Small intestine (tissue), 7 donors: ENCODE data around the gene SSX2IP. TPM values are rescaled to one million over a fixed set of nuclear protein-coding genes. Genes with fewer than 3 reads are reported as not detected.

ENCODE experiments used
- DNase-seq, 2 donors: peaks; one replicate each; pipeline versions ENCODE4 v3.0.0 to v3.0.0-alpha.2; 2013
- FAIRE-seq: peaks from 2 replicates; lab custom pipeline; 2012; peaks lifted over from hg19 to GRCh38; lab: Jason Lieb, UNC
- H3K27ac ChIP-seq, 3 donors: one replicate each; pipeline ENCODE4 v1.5.1; 2013; ENCODE audit warnings: low read length in 2 of 3, mild to moderate bottlenecking in 2 of 3, control low read depth in 1 of 3, inconsistent platforms in 1 of 3, low read depth in 1 of 3, moderate library complexity in 1 of 3
- H3K27me3 ChIP-seq, 3 donors: one replicate each; pipeline ENCODE4 v1.6.1; 2013; ENCODE audit warnings: low read length in 3 of 3, inconsistent platforms in 1 of 3; ENCODE audit not compliant: control insufficient read depth in 3 of 3, insufficient read depth in 3 of 3
- H3K36me3 ChIP-seq, 3 donors: one replicate each; pipeline ENCODE4 v1.6.1; 2013; ENCODE audit warnings: low read length in 3 of 3, inconsistent platforms in 1 of 3, low read depth in 1 of 3, mild to moderate bottlenecking in 1 of 3, moderate library complexity in 1 of 3; ENCODE audit not compliant: control insufficient read depth in 3 of 3, insufficient read depth in 2 of 3
- H3K4me1 ChIP-seq, 3 donors: one replicate each; pipeline ENCODE4 v1.6.1; 2013; ENCODE audit warnings: low read length in 2 of 3, inconsistent platforms in 1 of 3, low read depth in 1 of 3, mild to moderate bottlenecking in 1 of 3, moderate library complexity in 1 of 3; ENCODE audit not compliant: control insufficient read depth in 3 of 3, insufficient read depth in 2 of 3
- H3K4me3 ChIP-seq, 3 donors: one replicate each; pipeline ENCODE4 v1.5.1; 2013; ENCODE audit warnings: low read length in 3 of 3, control low read depth in 1 of 3, inconsistent platforms in 1 of 3, low read depth in 1 of 3, mild to moderate bottlenecking in 1 of 3, moderate library complexity in 1 of 3
- H3K9me3 ChIP-seq, 2 donors: one replicate each; pipeline ENCODE4 v1.6.1; 2013; ENCODE audit warnings: low read depth in 1 of 2, low read length in 1 of 2; ENCODE audit not compliant: control insufficient read depth in 2 of 2, insufficient read depth in 1 of 2
- WGBS, 3 donors: extraction: QIAGEN DNeasy Blood & Tissue Kit; methylation state at CpG; one replicate each; pipeline ENCODE4 v1.1.7; 2013; 5-methylcytosine and 5-hydroxymethylcytosine counted together
- polyA plus RNA-seq, 4 donors: library from polyadenylated mRNA; stranded (reverse) in 3 of 4; unstranded in 1 of 4; fragments of 200-250 nt in 3 of 4; fragments of 120-200 nt in 1 of 4; gene quantifications; one replicate each; pipeline versions ENCODE4 v1.2.1 to v1.2.3, GENCODE V29; 2013
- donor health status: healthy with polysubstance abuse.
- donor health status: control.
- donor health status: control.
- donor health status: Bipolar disorder and iron deficiency.
- donor health status: healthy.

SSX2IP gene
- polyA plus RNA-seq, 4 donors, result 5.7 to 55.3 (median 13.6) TPM

GRCh38 chr1:84617349-84617748, 72.9 kb downstream of the SSX2IP start:
- no peak for FAIRE-seq
- Histone ChIP-seq H3K9me3 (peaks cover 0 to 24% of the 10 kb centered on the region in 2 donors), H3K4me1 (peaks cover 0 to 8% (median 0%) of the 10 kb centered on the region in 3 donors), H3K4me3 (no peak overlapping the region), H3K27me3 (no peaks in the 10 kb centered on the region), H3K36me3 (no peaks in the 10 kb centered on the region), H3K27ac (no peak overlapping the region)
- whole genome bisulfite sequencing, 3 donors, result 58 to 66% (median 63%) methylated on average over 2 of the region's 2 CpGs
- DNase-seq, result no peak

- no peak overlapping the region for H3K4me3 ChIP-seq
- no peaks in the 10 kb centered on the region for H3K27me3 ChIP-seq
- H3K27ac ChIP-seq, result no peak overlapping the region
- no peak for DNase-seq
- H3K36me3 ChIP-seq, result no peaks in the 10 kb centered on the region
- no peak for FAIRE-seq
- H3K4me1 ChIP-seq, result peaks cover 0 to 8% (median 0%) of the 10 kb centered on the region in 3 donors
- 75 to 90% (median 83%) methylated on average over 1 of the region's 1 CpG for WGBS, 3 donors
- H3K9me3 ChIP-seq, result peaks cover 0 to 27% of the 10 kb centered on the region in 2 donors
Measured at GRCh38 chr1:84615790-84616189, 74.5 kb downstream of the SSX2IP start.

GRCh38 chr1:84613887-84614286, 76.4 kb downstream of the SSX2IP start:
- Histone ChIP-seq H3K36me3 (no peaks in the 10 kb centered on the region), H3K27ac (no peak overlapping the region), H3K4me1 (no peaks in the 10 kb centered on the region), H3K9me3 (peaks cover 0 to 30% of the 10 kb centered on the region in 2 donors), H3K4me3 (no peak overlapping the region), H3K27me3 (no peaks in the 10 kb centered on the region)
- FAIRE-seq, result no peak
- DNase-seq, result no peak
- 95 to 98% (median 98%) methylated on average over 2 of the region's 2 CpGs for WGBS, 3 donors

GRCh38 chr1:84613026-84613425, 77.2 kb downstream of the SSX2IP start:
- H3K27me3 ChIP-seq, result no peaks in the 10 kb centered on the region
- FAIRE-seq (no peak), DNase-seq (no peak)
- H3K4me3 ChIP-seq, result no peak overlapping the region
- H3K36me3 ChIP-seq, result no peaks in the 10 kb centered on the region
- H3K9me3 ChIP-seq, result peaks cover 0 to 30% of the 10 kb centered on the region in 2 donors
- no peak overlapping the region for H3K27ac ChIP-seq
- no peaks in the 10 kb centered on the region for H3K4me1 ChIP-seq
- WGBS, 3 donors, result 81 to 83% (median 82%) methylated on average over 2 of the region's 2 CpGs

GRCh38 chr1:84611796-84612195, 78.5 kb downstream of the SSX2IP start:
- no peak for DNase-seq
- WGBS, 3 donors, result 31 to 41% (median 35%) methylated on average over 3 of the region's 3 CpGs

GRCh38 chr1:84611091-84611490, 79.2 kb downstream of the SSX2IP start:
- no peaks in the 10 kb centered on the region for H3K36me3 ChIP-seq
- H3K9me3 ChIP-seq, result peaks cover 0 to 38% of the 10 kb centered on the region in 2 donors
- WGBS, 3 donors, result 9 to 77% (median 36%) methylated on average over 1 of the region's 1 CpG
- no peaks in the 10 kb centered on the region for H3K4me1 ChIP-seq
- no peak overlapping the region for H3K27ac ChIP-seq
- H3K4me3 ChIP-seq, result no peak overlapping the region
- no peak for DNase-seq
- no peak for FAIRE-seq
- H3K27me3 ChIP-seq, result no peaks in the 10 kb centered on the region

More at GRCh38 chr1:84611796-84612195, 78.5 kb downstream of the SSX2IP start:
- Histone ChIP-seq H3K36me3 (no peaks in the 10 kb centered on the region), H3K27me3 (no peaks in the 10 kb centered on the region), H3K4me1 (no peaks in the 10 kb centered on the region), H3K4me3 (no peak overlapping the region), H3K9me3 (peaks cover 0 to 33% of the 10 kb centered on the region in 2 donors), H3K27ac (no peak overlapping the region)
- FAIRE-seq, result no peak

GRCh38 chr1:84606977-84607376, 83.3 kb downstream of the SSX2IP start:
- no peak overlapping the region for H3K27ac ChIP-seq
- FAIRE-seq (no peak), DNase-seq (no peak)
- no peaks in the 10 kb centered on the region for H3K27me3 ChIP-seq
- H3K4me1 ChIP-seq, result no peaks in the 10 kb centered on the region
- WGBS, 3 donors, result 65 to 78% (median 68%) methylated on average over 5 of the region's 5 CpGs
- no peak overlapping the region for H3K4me3 ChIP-seq
- H3K36me3 ChIP-seq, result no peaks in the 10 kb centered on the region
- H3K9me3 ChIP-seq, result peaks cover 0 to 48% of the 10 kb centered on the region in 2 donors

- H3K4me1 ChIP-seq, result no peaks in the 10 kb centered on the region
- FAIRE-seq, result no peak
- H3K4me3 ChIP-seq, result no peak overlapping the region
- H3K36me3 ChIP-seq, result no peaks in the 10 kb centered on the region
- H3K9me3 ChIP-seq, result peaks cover 0 to 45% of the 10 kb centered on the region in 2 donors
- H3K27me3 ChIP-seq, result no peaks in the 10 kb centered on the region
- no peak for DNase-seq
- 72 to 94% (median 81%) methylated on average over 1 of the region's 1 CpG for WGBS, 3 donors
- no peak overlapping the region for H3K27ac ChIP-seq
Measured at GRCh38 chr1:84605157-84605556, 85.1 kb downstream of the SSX2IP start.
